Fibroblast of skin of left quadriceps (primary cell): ENCODE data around the gene DCAF7.

Source experiments
- DNase-seq, 2 experiments: peaks; one replicate each; pipeline ENCODE4 v3.0.0-alpha.2; 2013; ENCODE audit warnings: low read depth in 2 of 2

DCAF7 gene

DNA sequence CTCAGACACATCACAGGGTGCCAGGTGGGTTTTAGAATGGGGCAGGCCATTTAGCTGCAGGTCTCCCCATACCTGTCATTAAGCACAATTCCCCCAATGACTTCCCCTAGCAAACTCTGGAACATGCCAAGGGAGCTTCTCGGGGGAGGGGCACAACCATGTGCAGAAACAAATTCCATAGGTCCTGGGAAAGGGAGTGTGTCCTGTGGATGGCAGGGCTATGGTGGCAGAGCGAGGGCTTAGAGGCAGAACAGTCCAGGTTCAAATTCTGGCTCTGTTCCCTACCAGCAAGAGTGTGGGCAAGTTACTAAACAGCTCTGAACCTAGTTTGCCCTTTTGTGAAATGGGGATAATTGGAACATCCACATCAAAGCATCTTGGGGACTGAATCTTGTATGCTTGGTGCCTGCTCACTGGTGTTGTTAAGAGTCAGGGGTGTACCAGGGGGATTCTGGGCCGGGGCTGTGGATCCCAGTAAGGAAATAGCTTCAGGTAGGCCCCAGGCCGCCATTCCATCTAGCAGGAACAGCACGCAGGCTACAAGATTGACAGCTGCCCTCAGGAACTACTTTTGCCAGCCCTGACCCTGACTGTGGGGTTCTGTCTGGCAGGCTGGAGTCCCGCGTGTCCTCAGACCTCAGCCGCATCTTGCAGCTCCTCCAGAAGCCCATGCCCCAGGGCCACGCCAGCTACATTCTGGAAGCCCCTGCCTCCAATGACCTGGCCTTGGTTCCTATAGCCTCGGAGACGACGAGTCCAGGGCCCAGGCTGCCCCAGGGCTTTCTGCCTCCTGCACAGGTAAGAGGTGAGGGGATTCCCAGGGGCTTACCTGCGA, 5.6 kb upstream of the DCAF7 start:
- DNase-seq, result no peak

DNA sequence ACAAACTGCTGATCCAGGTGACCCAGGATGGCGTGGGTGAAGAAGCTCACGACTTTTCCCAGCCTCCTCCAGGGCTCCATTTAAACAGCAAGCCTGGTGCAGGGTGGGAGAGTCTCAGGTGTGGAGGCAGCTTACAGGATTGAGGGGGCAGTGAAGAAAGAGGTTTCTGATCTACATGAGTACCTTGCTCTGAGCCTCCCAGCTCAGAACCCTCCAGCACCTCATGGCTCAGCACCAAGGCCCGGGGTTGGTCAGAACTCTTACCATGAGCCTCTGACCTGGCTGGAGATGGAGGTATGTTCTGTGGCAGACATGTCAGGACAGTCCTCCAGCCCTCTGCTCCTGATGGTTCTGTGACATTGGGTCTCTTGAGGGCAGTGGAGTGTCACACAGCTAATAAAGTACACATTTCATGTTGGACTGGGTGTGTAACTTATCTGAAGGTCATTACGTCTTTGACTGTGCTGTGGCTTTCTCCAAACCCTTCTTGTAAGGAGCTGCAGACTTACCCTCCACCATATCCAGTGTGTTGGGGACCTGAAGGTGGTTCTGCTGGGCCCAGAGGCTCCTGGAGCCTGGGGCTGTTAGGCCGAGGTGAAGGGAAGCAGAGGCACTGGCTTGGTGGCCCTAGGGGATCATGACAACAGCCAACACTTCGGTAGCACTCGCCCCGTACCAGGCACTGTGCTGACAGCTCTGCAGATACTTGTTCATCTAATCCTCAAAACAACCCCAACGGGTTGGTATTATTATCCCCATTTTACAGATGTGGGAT, 3.8 kb upstream of the DCAF7 start:
- DNase-seq, result no peak

DNA sequence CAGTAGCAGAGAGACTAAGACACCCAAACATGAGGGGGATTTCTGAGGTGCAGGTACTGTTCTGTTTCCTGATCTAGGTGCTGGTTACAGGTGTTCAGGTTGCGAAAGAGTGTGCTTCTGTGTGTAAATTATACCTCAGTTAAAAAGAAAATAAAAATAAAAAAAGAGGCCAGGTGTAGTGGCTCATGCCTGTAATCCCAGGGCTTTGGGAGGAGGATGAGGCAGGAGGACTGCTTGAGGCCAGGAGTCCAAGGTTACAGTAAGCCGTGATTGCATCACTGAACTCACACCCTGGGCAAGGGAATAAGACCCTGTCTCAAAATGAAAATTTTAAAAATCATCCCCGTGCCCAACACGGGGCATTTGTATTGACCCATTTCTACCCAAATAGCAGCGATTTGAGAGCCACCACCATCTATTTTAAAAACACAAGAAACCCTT, 3.2 kb upstream of the DCAF7 start:
- no peak for DNase-seq

DNA sequence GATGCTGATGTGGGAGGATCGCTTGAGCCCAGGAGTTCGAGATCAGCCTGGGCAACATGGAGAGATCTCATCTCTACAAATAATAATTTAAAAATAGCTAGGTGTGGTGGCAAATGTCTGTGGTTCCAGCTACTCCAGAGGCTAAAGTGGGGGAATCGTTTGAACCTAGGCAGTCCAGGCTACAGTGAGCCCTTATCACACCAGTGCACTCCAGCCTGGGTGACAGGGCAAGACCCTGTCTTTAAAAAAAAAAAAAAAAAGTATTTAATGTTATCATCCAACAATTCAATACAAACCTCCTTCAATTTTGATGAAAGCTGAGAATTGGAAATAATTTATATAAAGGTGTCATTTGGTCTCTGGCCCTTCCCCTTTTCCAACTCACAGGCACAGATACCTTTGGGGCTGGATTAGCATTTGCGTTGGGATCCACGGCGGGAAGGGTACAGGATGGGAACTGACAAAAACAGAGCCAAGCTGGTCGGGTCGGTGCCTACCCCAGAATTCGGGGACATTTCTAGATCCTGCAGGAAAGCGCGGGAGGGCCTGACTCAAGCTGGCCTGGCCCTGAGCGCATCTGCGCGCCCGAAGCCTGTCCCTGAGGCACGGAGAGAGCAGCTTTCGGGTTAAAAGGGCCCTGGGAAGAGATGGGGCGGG, 860 bp upstream of the DCAF7 start:
- DNase-seq, result no peak

DNA sequence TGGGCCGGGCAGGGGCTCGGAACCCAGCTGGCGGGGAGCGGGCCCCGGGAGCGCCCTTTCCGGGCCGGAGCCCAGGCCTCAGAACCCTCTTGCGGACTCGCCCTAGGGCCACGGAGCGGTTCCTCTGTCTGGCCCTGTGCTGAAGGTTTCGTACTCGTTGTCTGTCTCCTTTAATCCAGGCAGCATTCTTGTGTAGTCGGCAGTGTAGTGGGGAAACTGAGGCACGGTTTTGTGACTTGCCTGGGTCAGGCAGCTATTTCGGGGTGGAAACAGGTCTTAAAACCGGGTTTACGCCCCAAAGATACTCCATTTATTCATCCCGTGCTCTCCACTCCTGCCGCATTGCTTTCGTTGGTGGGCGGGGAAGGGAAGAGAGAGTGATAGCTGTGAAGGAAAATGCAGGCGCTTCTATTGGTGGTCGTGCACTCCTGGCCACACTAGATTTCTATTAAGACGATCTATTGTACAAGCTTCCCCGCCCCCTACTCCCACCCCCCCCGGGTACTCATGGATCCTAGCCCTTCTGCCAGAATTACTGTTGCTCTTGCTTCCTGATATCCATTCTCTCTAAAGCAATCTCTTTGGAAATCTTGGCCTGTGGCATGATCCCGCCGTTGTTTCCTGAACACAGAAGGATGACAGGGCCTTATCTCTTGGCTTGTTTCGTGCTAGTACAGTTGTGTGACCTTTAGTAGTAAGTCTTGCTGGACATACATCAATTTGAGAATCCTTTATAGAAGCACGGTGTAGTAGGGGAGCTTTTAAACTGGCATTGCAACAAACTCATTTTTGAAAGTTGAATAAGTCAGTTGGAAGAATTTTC, 751 bp downstream of the DCAF7 start:
- no peak for DNase-seq

DNA sequence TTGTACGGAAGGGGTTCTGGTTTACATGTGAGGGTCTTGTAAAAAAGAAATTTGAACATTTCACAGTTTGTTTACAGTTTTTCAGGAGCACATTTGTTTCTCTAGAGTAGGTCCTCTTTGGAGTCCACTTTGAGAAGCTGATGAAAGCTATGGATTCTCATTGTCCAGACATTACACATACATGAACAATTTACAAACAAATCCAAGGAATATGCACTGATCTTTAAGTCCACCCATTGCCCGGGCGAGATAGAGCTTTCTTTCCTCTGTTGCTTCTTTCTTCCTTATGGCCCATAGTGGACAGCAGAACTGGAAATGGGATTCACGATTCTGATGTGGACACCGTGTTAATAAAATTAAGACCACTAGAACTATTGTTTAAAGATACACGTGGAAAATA, 1.9 kb downstream of the DCAF7 start:
- no peak for DNase-seq

DNA sequence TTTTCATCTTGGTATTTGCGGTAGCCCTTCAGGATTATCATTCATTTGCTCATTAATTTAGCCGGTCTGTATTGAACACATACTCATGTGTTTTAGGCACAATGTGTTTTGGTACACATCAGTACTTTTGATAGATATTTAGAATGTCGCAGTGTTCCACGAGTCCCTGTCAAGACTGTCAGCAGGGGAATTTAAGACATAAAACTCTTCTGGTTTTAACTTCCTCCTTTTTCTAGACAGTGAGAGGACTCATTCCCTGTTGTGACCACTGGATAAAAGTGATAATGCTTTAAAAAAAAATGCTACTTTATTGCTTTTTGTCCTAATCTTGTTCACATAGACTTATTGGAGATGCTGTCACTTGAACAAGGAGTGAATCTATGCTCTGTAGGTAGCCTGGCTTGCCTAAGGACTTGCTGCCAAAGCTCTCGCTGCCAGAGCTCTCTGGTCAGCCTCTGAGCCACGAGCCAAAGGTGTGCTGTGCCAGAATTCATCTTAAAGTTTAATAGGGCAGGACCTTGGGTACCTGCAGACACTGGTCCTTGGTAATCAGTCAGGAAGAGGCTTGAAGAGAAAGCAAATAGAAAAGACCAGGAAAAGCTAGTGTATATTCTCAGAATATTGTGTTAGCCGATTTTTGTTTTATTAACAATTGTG, 5.4 kb downstream of the DCAF7 start:
- no peak for DNase-seq

DNA sequence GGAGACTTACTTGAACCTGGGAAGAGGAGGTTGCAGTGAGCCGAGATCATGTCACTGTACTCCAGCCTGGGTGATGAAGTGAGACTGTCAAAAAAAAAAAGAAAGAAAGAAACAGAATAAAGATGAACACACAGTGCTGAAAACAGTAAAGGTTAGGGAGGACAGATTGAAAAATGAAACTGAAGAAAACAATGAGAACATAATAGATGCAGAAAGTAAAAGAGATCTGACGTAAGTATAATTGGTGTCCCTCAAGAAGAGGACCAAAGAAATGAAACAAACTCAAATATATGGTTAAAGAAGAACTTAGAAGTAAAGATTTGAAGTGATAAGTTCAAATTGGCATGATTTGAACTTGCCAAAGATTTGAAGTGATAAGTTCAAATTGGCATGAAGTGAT, 7.1 kb downstream of the DCAF7 start:
- no peak for DNase-seq

DNA sequence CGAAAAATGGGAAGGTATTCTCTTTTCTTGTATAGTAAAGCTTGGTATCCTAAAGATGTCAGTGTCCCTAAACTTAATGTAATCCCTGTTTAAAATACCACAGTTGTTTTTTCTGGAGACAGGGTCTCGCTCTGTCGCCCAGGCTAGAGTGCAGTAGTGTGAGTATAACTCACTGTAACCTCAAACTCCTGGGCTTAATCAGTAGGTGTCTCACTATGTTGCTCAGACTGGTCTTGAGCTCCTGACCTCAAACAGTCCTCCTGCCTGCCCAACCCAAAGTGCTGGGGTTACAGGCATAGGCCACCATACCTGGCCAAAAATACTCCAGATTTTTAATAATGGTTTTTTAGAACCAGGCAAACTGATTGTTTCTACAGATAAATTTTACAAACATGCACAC, 8.2 kb downstream of the DCAF7 start:
- no peak for DNase-seq

DNA sequence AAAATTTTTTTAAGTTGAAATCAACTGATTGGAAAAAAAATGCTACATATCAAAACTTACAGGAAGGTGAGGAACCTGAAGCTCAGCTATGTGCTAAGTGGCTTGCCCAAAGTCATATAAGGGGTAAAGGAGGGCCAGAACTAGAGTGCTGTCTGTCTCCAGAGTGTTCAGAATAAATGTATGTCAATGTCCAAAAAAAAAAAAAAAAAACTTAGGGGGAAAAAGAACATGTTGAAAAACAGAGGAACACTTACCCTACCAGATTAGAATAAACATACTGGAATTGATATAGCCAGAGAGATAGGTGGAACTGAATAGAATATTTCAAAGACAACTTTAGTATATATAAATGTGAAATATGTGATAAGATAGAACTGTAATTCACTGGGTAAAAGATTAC, 11.5 kb downstream of the DCAF7 start:
- no peak for DNase-seq

DNA sequence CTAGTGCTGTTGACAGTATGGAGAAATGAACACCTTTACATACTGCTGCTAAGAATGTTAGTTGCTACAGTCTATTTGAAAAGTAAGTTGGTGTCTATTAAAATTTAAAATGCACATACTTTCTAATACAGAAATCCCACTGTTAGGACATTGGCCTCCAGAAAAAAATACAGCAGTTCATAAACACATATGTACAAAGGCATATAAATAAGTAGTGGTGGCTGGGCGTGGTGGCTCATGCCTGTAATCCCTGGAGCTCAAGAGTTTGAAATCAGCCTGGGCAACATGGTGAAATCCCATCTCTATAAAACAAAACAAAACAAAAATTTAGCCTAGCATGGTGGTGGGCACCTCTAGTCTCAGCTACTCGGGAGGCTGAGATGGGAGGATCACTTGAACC, 13.1 kb downstream of the DCAF7 start:
- DNase-seq, result no peak

DNA sequence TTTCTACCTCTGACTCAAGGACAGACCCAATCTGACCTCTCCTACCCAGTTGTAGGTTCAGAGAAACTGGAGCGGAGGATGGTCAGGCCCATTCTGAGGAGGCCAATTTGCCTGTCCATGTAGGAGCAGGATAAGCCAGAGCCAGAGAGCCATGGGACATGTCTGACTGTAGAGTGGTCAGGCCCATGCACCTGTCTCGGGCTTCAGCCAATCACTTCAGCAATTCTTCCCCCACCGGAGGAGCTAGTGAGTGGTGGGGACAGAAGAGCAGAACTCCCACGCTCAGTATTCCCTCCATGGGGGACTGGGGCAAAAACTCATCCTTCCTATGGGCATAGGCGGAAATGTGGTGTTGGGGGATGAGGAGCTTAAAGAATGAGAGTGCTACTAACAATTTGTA, 14.3 kb downstream of the DCAF7 start:
- no peak for DNase-seq

DNA sequence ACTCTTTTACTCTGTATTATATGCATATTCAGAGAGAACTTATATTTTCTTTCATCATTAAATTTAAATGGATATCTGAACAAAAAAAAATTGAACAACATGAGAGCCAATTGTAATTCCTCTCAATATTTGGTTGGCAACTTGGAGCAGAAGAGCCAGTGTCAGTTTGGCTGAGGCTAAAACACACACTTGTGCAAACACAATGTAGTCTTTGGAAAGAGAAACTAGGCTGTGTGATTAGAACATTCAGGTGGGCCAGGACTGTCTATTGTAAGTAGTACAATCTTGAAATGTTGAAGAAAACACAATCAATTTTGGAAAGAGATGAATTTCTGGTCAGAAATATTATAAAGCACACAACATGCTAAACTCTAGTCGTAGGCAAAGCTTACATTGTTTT, 17.0 kb downstream of the DCAF7 start:
- no peak for DNase-seq

DNA sequence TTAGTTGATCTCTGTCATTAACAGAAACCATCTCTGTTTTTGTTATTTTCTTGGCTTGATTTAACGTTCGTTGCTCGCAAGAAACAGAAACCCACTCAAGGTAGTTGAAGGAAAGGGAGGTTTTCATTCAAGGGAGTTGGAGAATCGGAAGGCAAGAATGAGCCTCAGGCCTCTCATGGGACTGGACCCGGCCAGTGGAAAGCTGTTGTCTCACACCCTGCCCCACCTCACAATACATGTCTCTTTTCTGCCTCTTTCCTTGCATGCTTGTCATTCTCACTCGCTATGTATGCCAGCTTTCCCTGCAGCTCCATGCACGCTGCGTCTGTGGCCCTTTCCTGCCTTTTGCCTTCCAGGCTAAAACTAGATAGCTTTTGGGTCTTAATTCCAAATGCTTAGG, 18.3 kb downstream of the DCAF7 start:
- DNase-seq, result no peak

DNA sequence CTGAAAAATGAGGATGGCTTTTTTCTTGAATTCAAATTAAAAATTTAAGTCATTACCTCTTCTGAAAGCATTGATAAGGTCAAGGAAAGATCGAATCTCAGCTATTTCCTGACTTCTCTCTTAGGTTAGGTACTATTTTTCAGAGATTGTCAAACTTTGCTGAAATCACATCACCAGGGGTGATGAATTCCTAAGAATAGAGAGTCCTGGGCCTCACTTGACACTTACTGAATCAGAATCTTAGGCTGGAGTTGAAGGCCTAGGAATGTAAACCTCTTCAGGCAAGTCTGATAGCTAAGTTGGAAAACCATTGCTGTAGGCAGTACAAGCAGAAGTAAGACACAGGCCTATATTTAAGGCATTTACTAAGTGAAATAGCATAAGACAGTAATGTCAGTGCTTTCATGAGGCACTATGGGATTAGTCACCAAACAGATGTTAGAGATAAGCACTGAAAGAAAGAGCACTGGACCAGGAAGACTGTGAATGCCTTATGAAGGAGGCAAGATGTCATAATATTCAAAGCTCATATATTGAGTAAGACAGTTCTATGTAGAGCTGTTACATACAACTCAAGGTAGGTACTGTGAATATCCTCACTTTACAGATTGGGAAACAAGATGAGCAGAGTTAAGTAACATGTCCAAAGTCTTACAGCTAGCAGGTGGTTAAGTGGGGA, 21.5 kb downstream of the DCAF7 start:
- peak; percentile 42 to 46 for DNase-seq

DNA sequence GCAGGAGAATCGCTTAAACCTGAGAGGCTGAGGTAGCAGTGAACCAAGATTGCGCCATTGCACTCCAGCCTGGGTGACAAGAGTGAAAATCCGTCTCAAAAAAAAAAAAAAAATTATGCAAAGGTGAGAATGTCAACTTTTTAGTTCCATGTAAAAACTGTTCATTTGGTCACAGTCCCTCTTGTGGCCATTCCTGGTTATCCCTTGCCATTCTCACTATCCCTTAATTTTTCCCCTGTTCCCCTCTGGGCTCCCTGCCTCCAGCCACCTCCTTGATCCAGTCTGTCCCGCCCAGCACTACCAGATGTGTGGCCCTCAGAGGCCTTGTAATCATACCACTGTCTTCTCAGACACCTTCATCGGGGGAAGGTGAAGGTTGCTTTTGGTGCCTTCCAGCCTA, 23.4 kb downstream of the DCAF7 start:
- no peak for DNase-seq

DNA sequence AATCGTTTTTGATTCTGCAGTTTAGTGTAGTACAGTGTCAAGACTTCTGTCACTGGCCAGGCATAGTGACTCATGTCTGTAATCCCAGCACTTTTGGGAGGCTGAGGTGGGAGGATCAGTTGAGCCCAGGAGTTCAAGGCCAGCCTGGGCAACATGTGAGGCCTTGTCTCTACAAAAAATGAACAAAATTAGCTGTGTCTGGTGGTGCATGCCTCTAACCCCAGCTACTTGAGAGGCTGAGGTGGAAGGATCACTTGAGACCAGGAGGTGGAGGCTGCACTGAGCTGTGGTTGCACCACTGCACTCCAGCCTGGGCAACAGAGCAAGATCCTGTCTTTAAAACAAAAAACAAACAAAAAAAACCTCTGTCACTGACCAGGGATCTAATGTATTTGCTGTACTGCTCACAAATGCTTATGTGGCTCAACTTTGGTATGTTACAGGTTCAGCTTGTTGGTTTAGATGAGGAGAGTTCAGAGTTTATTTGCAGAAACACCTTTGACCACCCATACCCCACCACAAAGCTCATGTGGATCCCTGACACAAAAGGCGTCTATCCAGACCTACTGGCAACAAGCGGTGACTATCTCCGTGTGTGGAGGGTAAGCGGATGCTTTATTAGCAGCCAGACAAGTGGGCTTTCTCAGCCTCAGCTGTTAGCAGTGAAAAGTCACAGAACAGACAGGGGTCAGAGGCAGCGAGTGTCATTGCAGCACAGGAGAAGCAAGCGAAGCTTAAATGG, 27.9 kb downstream of the DCAF7 start:
- no peak for DNase-seq

DNA sequence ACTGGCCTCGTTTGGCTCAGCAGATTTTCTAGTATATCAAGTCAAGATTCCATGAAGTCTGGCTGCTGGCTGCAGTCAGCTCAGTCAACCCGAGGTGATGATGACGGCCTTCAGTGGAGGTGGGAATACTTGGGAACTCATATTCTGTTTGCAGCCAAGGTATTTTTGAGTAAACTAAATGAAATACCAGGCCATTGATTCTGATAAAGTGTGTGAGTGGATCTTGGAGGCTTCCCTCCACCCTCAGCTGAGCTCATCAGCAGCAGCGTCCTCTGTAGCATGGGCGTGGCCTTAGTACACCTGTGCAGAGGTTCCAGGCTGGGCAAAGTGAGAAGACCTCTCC, 28.5 kb downstream of the DCAF7 start:
- DNase-seq, result no peak

DNA sequence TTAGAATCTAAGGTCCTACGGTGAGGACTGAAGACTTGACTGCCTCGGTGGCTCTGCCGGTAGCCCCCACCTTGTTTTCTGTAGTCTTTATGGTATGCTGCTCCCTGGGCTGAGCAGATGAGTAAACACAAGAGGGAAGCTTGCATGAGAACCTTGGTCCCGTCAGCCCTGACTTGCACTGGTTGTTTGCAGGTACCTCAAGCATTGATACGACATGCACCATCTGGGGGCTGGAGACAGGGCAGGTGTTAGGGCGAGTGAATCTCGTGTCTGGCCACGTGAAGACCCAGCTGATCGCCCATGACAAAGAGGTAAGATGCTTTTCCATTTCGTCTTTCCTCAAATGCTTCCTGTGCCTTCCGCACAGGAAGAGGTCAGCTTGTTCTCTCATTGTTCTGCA, 29.4 kb downstream of the DCAF7 start:
- no peak for DNase-seq

DNA sequence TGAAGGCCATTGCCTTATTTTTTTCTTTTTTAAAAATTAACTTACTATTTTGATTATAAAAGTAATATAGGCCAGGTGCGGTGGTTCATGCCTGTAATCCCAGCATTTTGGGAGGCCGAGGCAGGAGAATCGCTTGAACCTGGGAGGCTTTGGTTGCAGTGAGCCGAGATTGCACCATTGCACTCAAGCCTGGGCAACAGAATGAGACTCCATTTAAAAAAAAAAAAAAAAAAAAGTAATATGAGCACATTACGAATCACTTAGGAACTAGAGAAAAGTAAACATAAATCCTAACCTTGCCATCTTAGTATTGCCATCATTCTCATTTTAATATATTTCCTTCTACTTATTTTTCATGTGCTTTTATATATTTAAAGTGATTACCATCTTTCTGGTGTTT, 37.5 kb downstream of the DCAF7 start:
- DNase-seq, result no peak
